Regular cardiac myocyte (primary cell): ENCODE results near the gene SMPD3. TPM values are rescaled to one million over a fixed set of nuclear protein-coding genes. Genes with fewer than 3 reads are reported as not detected.

Source experiments
- total RNA-seq: library from RNA; depleted of rRNA; stranded (reverse); fragments of >200 nt; gene quantifications from 2 replicates; pipeline ENCODE4 v1.2.3, GENCODE V29; 2014

Gene SMPD3
- under 0.01 and 0.19 TPM in 2 replicates for total RNA-seq

DNA sequence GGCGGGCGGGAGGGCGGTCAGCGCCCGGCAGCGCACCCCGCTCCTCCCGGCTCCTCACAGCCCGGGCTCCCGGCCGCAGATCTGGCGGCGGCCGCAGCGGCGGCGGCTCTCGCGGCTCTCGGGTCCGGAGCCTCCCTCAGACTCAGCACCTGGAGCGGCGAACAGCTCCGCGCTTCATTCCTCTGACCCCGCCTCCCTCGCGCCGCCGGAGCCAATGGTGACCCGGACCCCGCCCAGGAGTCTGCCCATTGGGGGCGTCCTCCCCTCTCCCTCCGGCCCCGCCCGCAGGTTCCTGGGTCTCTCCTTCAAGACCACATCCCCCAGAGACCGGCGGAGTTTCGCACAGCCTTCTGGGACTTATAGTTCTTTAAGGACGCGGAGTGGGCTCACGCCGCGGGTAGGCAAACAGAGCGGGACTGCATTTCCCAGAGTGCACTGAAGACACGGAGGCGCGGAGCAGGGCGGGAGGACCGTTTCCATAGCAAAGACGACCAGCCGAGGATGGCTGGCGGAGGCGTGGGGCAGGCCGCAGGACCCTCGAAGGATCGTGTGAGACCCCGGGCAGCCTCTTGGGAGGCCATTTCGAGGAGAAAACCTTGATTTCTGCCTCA lies at the start of gene SMPD3:
SMPD3 (minus strand) TSS at position 149 of the 611 bp plus-strand sequence. CDS start 76,327 bp downstream, outside the sequence.

DNA sequence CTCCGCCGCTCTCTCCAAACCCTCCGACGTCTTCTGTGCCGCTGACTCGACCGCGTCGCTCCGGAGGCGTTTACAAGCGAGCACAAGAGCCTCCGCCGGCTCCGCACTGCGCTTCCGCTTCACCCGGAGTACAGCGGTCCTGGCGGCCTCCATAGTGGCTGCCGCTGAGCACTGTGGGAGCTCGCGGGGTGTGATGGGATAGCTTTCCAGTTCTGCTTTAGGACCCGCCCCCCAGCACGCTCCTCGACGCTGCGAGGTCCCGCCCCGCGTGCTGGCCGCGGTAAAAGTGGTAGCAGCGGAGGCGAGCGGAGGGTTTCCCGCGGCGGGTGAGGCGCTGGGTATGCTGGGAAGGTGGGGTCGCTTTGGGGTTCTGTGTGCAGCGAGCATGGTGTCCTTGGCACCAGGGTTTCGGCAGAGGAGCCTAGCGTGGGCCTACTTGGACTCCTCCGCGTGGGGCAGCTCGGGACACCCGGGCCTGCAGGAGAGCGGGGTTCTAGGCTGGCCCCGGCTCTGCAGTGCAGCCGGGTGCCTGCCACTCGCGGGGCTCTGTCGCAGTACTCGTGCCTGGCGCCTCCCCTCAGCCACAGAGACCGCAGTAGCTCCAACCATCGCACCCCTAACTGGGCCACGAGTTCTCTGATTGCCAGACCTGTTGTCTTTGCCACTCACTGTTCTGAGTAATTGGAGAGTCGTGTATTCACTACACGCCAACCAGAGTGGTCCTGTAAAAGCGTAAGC lies 137.4 kb downstream of the SMPD3 start, which contains the start of the genes PRMT7 and SLC7A6OS:
PRMT7 (plus strand) TSS at position 246 of the 738 bp plus-strand sequence. CDS start 4,961 bp downstream, outside the sequence.
SLC7A6OS (minus strand) TSS at position 173 of the 738 bp plus-strand sequence; CDS start at position 153, 20 bp downstream.

Other genes with a start within 250 kb of the SMPD3 start
- under 0.01 and 0.28 TPM in 2 replicates for gene ESRP2, start 212.4 kb downstream of the SMPD3 start, total RNA-seq
- 22.8 and 40.9 TPM in 2 replicates for gene PLA2G15, start 203.1 kb downstream of the SMPD3 start, total RNA-seq
- gene SLC7A6, start 184.0 kb downstream of the SMPD3 start, total RNA-seq, result 16.6 and 20.5 TPM in 2 replicates
- gene SLC7A6OS, start 137.6 kb downstream of the SMPD3 start, total RNA-seq, result 9.9 and 10.9 TPM in 2 replicates
- 44.3 and 92.2 TPM in 2 replicates for gene PRMT7, start 137.5 kb downstream of the SMPD3 start, total RNA-seq
- gene ZFP90, start 90.8 kb upstream of the SMPD3 start, total RNA-seq, result 19.9 and 36.1 TPM in 2 replicates
- gene CDH3, start 196.8 kb upstream of the SMPD3 start, total RNA-seq, result 0.38 and 1.1 TPM in 2 replicates